Keratinocyte (primary cell): ENCODE data around the gene RNF112. TPM values are rescaled to one million over a fixed set of nuclear protein-coding genes. Genes with fewer than 3 reads are reported as not detected.

Experiments
- DNase-seq: peaks from one replicate; pipeline ENCODE4 v3.0.0-alpha.2; 2011; ENCODE audit warnings: low read depth, missing footprints, low spot score
- FAIRE-seq: peaks from 2 replicates; lab custom pipeline; 2011; peaks lifted over from hg19 to GRCh38; lab: Jason Lieb, UNC
- H2AFZ ChIP-seq: 2 replicates; pipeline ENCODE4 v1.6.0; 2012; ENCODE audit warnings: low read length, control low read depth, inconsistent platforms; ENCODE audit not compliant: control insufficient read depth
- H3K27ac ChIP-seq: 2 replicates; pipeline ENCODE4 v1.5.1; 2011; ENCODE audit warnings: low read length; ENCODE audit not compliant: control insufficient read depth, insufficient read depth
- H3K27me3 ChIP-seq: 3 replicates; pipeline ENCODE4 v1.6.0; 2011; ENCODE audit warnings: low read length; ENCODE audit not compliant: control insufficient read depth, insufficient read depth; ENCODE audit errors: extremely low read depth
- H3K36me3 ChIP-seq, 2 experiments: 2 replicates in 1 of 2; 3 replicates in 1 of 2; pipeline ENCODE4 v1.5.1; 2011; ENCODE audit warnings: low read length in 2 of 2, mild to moderate bottlenecking in 1 of 2; ENCODE audit not compliant: control insufficient read depth in 2 of 2, insufficient read depth in 2 of 2; ENCODE audit errors: extremely low read depth in 1 of 2
- H3K4me1 ChIP-seq: 3 replicates; pipeline ENCODE4 v1.5.1; 2011; ENCODE audit warnings: low read length; ENCODE audit not compliant: control insufficient read depth, insufficient read depth; ENCODE audit errors: extremely low read depth
- H3K4me2 ChIP-seq: 3 replicates; pipeline ENCODE4 v1.6.0; 2011; ENCODE audit warnings: low read depth, low read length; ENCODE audit not compliant: control insufficient read depth, insufficient read depth; ENCODE audit errors: extremely low read depth
- H3K4me3 ChIP-seq, 3 experiments: fragments of 200-600 bp in 1 of 3; sonication (generic) in 1 of 3; 2 replicates in 2 of 3; 3 replicates in 1 of 3; pipeline ENCODE4 v1.5.1; 2011 to 2016; ENCODE audit warnings: low read length in 3 of 3, mild to moderate bottlenecking in 3 of 3, control low read depth in 2 of 3, inconsistent platforms in 1 of 3, low read depth in 1 of 3, mixed read lengths in 1 of 3, mixed run types in 1 of 3, moderate library complexity in 1 of 3; ENCODE audit not compliant: control insufficient read depth in 2 of 3, insufficient read depth in 2 of 3; ENCODE audit errors: extremely low read depth in 1 of 3
- H3K79me2 ChIP-seq: 2 replicates; pipeline ENCODE4 v1.6.0; 2012; ENCODE audit warnings: low read length; ENCODE audit not compliant: control insufficient read depth, insufficient read depth
- H3K9ac ChIP-seq: 3 replicates; pipeline ENCODE4 v1.6.0; 2011; ENCODE audit warnings: low read length; ENCODE audit not compliant: control insufficient read depth, insufficient read depth; ENCODE audit errors: extremely low read depth
- H3K9me1 ChIP-seq: 3 replicates; pipeline ENCODE4 v1.6.0; 2011; ENCODE audit warnings: low read length; ENCODE audit not compliant: control insufficient read depth, insufficient read depth; ENCODE audit errors: extremely low read depth
- H3K9me3 ChIP-seq: 2 replicates; pipeline ENCODE4 v1.5.1; 2012; ENCODE audit warnings: low read depth, low read length; ENCODE audit not compliant: control insufficient read depth
- H4K20me1 ChIP-seq: 3 replicates; pipeline ENCODE4 v1.6.0; 2011; ENCODE audit warnings: low read length; ENCODE audit not compliant: control insufficient read depth, insufficient read depth; ENCODE audit errors: extremely low read depth
- CTCF ChIP-seq, 3 experiments: IDR thresholded peaks in 1 of 3; conservative IDR thresholded peaks in 1 of 3; optimal IDR thresholded peaks in 1 of 3; 2 replicates in 2 of 3; 3 replicates in 1 of 3; pipeline versions ENCODE3 to v1.5.1; 2011; ENCODE audit warnings: low read length in 3 of 3, mild to moderate bottlenecking in 3 of 3, moderate library complexity in 2 of 3, control low read depth in 1 of 3, inconsistent platforms in 1 of 3; ENCODE audit not compliant: insufficient read depth in 2 of 3; ENCODE audit errors: extremely low read depth in 1 of 3
- EZH2 ChIP-seq: IDR thresholded peaks from one replicate; pipeline ENCODE4 v1.6.1; 2012; ENCODE audit warnings: inconsistent platforms, mild to moderate bottlenecking, low read length, moderate library complexity
- dilution Hi-C: fragments of 300-500 bp; cut with MboI; formaldehyde crosslinking; loops from one replicate; pipeline ENCODE4 v1.7.0; 2020; ENCODE audit warnings: low sequenced_read_pairs; ENCODE audit not compliant: extremely low pct_ligation_motif_present
- polyA plus RNA-seq, 5 experiments: library from polyadenylated mRNA; depleted of rRNA in 3 of 5; stranded (reverse) in 3 of 5; stranded (forward) in 1 of 5; unstranded in 1 of 5; fragments of >200 nt; gene quantifications; 1 replicate in 1 of 5; 2 replicates in 3 of 5; 3 replicates in 1 of 5; pipeline versions ENCODE4 v1.2.1 to v1.2.3, GENCODE V29; 2011 to 2012; ENCODE audit warnings: missing spikeins in 2 of 5, low read depth in 1 of 5, low replicate concordance in 1 of 5

Gene RNF112
- polyA plus RNA-seq, 1 donor (not counting 4 experiments of a cell fraction or from before 2014, with no cell fraction given) = 0.05 TPM

- H3K36me3 ChIP-seq = no peaks in the 10 kb centered on the region
- no peak overlapping the region for H3K27ac ChIP-seq
- dilution Hi-C loops = no loop called here
- H3K4me2 ChIP-seq = no peak overlapping the region
- H2AFZ ChIP-seq = no peak overlapping the region
- TF ChIP-seq CTCF (optimal IDR thresholded peaks at IDR 0.05 in 1 of 3, IDR thresholded peaks at IDR 0.05 in 1 of 3, conservative IDR thresholded peaks at IDR 0.05 in 1 of 3; ENCODE audit: extremely low read depth in 1 of 3, insufficient read depth in 2 of 3, low read length in 3 of 3) (no peak), EZH2 (no peak)
- H3K9me1 ChIP-seq = no peaks in the 10 kb centered on the region
- no peaks in the 10 kb centered on the region for H3K79me2 ChIP-seq
- H3K4me3 ChIP-seq = no peak overlapping the region
- H3K4me1 ChIP-seq = peaks cover 3% of the 10 kb centered on the region
- FAIRE-seq (no peak), DNase-seq (no peak)
- no peaks in the 10 kb centered on the region for H4K20me1 ChIP-seq
- no peaks in the 10 kb centered on the region for H3K9me3 ChIP-seq
- H3K9ac ChIP-seq = no peak overlapping the region
- peaks cover 7% of the 10 kb centered on the region for H3K27me3 ChIP-seq
Measured at GRCh38 chr17:19453296-19453695, 42.3 kb downstream of the RNF112 start.

- Histone ChIP-seq H3K9me1 (no peaks in the 10 kb centered on the region), H3K9ac (no peak overlapping the region), H3K27me3 (peaks cover 7% of the 10 kb centered on the region), H3K27ac (no peak overlapping the region), H3K4me2 (no peak overlapping the region), H3K79me2 (no peaks in the 10 kb centered on the region), H3K4me1 (no peaks in the 10 kb centered on the region), H3K9me3 (no peaks in the 10 kb centered on the region), H2AFZ (no peak overlapping the region), H3K36me3 (no peaks in the 10 kb centered on the region), H4K20me1 (no peaks in the 10 kb centered on the region), H3K4me3 (no peak overlapping the region)
- dilution Hi-C loops = no loop called here
- no peak for TF ChIP-seq CTCF (optimal IDR thresholded peaks at IDR 0.05 in 1 of 3, IDR thresholded peaks at IDR 0.05 in 1 of 3, conservative IDR thresholded peaks at IDR 0.05 in 1 of 3; ENCODE audit: extremely low read depth in 1 of 3, insufficient read depth in 2 of 3, low read length in 3 of 3)
- no peak for TF ChIP-seq EZH2
- DNase-seq (no peak), FAIRE-seq (no peak)
Measured at GRCh38 chr17:19454074-19454473, 43.0 kb downstream of the RNF112 start.
